GM21360 (cell line): ENCODE data around the gene AFF3.

Experiments used
- ATAC-seq: cut with Tn5 transposase; IDR thresholded peaks from one replicate; pipeline ENCODE4 v1.9.1; 2021; ENCODE audit warnings: mild to moderate bottlenecking, moderate library complexity; ENCODE audit not compliant: unreplicated experiment

The AFF3 gene

DNA sequence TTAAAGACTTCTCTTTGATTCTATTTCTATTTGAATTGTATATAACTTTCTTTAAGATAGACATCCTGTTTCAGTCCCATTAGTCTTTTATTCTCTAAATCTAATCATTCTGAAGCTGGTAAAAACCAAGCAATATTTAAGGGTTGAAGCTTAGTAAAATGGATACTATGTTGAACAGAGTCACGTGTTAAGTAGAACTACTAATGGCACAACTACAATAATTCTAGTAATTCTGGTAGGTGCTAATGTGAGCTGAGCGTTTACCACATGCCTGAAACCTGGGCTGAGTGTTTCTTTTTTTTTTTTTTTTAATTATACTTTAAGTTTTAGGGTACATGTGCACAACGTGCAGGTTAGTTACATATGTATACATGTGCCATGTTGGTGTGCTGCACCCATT, 8.9 kb upstream of the AFF3 start:
- peak; percentile 55 for ATAC-seq

- no peak for ATAC-seq
These were observed 6.5 kb upstream of the AFF3 start for GRCh38 chr2:100148883-100149282.

DNA sequence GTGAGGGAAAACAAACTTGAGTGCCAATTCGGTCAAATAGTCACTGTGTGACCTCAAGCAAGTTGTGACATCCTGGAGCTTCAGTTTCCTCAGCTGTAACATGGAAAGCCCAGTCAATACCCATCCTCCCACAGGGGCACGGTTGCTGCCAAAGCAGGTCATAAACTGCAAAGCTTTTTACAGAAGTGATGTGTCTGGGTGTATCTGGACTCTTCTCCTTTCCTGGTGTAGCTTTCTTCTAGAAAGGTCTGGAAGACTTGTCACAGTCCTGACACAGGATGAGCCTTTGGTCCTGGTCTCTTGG, 4.2 kb upstream of the AFF3 start:
- no peak for ATAC-seq

DNA sequence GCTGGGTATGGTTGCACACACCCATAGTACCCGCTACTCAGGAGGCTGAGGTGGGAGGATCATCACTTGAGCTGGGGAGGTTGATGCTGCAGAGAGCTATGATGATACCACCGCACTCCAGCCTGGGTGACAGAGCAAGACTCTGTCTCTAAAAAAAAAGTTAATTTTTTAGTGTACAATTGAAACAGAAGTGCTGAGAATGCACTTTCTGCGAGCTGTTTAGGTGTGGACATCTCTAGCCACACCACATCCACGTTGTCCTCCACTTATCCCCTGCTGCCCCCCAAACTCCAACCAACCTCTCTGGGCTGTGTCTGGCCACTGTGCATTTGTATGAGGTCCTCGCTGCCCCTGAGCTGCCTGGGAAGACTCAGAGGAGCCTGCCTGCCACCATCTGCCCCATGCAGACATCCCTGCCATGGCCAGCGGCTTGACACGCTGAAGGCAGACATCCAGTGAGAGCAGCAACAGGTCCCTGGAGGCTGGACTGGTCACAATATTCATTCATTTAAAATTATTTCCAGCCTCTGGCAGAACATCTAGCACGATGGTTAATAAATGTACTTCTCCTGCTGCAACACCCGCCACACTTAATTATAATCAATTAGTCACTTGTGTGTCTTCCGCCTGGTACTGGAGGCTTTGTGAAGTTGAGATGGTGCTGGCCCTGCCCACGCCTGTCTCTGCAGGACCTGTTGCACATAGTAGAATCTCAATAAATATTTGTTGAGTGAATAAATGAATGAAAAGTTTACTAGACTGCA, 3.7 kb upstream of the AFF3 start:
- no peak for ATAC-seq

DNA sequence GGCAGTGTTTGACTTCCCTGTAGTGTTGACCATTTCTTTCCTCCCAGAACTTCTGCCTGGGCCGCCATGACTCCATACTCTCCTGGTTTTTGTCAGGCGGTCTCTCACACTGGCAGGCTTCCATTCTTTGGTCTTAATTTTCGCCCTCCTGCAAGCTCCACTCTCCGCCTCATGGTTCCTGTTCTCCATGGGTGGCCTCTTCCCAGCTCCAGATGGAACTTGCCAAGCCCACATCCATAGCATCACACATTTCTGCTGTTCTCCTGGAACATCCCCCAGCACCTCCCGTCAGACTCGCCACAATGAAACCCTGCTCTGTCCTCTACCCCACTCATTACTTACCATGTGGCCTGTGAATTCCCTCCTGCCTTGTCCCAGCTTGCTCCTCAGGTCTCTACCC, 896 bp upstream of the AFF3 start:
- ATAC-seq, result no peak

DNA sequence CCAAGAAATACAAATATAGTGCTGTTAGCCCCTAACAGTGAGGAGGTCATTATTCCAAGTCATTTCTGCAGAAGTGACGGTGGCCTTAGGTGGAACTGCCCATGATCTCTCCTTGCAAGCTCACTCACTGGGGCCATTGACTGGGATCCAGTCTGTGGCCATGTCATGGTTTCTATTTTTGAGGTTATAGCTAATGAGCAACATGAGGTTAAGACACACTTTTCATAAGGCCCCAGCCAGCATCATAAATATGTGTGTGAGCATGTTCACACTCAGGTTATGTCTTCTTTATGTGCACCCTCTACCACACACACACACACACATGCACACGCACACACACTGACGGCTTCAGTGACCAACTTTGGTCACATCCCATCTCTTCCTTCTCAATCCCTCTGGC, 484 bp downstream of the AFF3 start:
- peak; percentile 4 for ATAC-seq

GRCh38 chr2:100140582-100140981, 1.8 kb downstream of the AFF3 start:
- no peak for ATAC-seq

DNA sequence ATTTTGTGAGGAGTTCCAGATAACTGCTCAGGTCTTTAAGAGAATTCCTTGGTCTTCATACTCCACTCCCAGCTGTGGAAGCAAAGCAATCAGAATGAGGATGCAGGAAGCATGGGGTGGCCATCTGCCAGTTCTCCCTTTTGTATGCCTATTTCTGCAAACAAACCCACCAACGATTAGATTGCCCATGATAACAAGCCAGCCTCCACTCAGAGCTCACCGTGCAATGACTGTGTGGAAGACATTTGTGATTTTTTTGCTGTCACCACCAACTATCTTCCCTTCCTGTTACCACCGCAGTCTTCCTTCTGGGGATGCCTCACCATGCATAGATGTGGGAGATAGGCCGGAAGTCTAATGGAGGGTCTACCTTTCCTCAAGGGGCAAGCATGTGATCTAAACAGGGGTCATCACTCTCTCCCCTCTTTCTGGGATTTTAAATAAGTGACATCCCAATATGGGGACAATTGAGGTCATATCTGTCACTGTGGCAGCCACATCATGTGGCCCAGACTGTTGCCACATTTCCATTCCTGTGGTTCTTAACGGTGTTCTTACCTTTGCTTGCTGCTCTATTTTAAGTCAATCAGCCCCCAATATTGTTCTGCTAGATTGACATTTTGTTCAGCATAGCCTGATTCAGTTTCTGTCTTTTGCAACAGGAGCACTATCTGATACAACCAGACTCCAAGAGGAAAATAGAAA, 4.4 kb downstream of the AFF3 start:
- ATAC-seq, result no peak

- ATAC-seq, result no peak
These were observed 5.1 kb downstream of the AFF3 start for GRCh38 chr2:100137318-100137717.

GRCh38 chr2:100136310-100136709, 6.1 kb downstream of the AFF3 start:
- ATAC-seq, result peak; percentile 58

- no peak for ATAC-seq
These were observed 7.0 kb downstream of the AFF3 start for GRCh38 chr2:100135415-100135814.

- no peak for ATAC-seq
These were observed 11.6 kb downstream of the AFF3 start for GRCh38 chr2:100130595-100131391.

- no peak for ATAC-seq
These were observed 15.4 kb downstream of the AFF3 start for GRCh38 chr2:100126897-100127401.

- ATAC-seq, result no peak
These were observed 16.2 kb downstream of the AFF3 start for GRCh38 chr2:100126201-100126600.

GRCh38 chr2:100125626-100126025, 16.8 kb downstream of the AFF3 start:
- no peak for ATAC-seq

DNA sequence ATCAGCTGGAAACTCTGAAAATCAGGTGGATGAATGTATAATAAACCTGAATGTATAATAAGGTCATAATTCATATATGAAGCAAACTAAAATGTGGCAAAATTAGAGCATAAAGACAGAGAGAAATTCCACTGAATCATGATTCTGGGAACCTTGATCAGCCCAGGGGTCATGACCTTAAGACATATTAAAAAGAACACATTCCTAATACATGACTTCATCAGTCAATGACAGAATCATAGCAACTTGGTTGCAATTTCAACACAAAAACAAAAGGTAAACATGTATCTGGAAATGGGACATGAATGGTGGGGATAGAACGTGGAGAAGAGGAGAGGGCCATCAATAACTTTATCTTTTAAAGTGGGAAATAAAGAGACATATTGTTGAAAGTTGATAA, 17.6 kb downstream of the AFF3 start:
- no peak for ATAC-seq

DNA sequence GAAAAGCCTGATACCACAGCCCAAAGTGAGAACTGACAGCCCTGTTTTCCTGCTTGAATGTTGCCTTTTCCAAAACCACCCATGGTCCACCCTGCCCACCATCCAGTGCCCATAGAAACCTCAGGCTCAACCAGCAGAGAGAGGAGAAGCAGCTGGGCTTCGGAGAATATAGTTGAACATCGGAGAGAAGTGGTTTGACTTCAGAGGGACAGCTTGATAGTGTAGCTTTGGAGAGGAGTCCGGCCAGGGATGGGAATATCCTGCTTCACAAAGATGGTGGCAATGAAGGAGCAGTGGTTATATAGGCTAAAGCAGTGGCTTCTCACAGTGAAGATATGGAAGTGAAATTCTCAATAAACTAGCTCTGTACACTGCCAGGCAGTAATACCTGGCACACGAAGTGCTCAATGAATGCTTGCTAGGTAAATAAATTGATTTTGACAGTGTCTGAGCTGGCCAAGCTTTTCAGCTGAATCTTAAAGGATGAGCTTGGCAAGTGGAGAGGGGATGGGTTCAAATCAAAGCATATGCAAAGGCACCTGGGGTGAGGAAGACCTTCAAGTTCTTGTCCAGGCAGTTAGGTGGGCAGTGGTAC, 21.2 kb downstream of the AFF3 start:
- no peak for ATAC-seq

GRCh38 chr2:100119235-100119634, 23.2 kb downstream of the AFF3 start:
- ATAC-seq, result no peak

- ATAC-seq, result peak; percentile 69
These were observed 28.4 kb downstream of the AFF3 start for GRCh38 chr2:100113990-100114433.

DNA sequence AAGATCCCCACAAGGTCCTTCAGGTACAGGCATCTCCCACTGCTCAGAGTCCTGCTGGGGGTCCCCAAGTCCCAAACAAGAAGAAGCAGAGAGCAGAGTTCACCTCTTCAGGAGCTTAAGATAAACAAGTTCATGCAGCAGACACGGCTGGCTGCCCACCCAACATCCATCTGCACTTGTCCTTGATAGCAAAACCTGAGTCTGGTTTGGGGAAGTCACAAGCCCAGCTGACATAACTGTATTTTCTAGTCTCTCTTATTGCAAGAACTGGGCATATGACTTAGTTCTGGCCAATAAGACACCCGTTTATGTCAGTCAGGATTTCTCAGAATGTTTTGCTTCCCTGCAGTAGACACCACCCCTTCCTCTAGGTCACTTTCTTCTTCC, 31.8 kb downstream of the AFF3 start:
- ATAC-seq, result no peak

- no peak for ATAC-seq
These were observed 32.3 kb downstream of the AFF3 start for GRCh38 chr2:100109986-100110613.
